ENCODE measurements around the gene PIH1D1. TPM values are rescaled to one million over a fixed set of nuclear protein-coding genes. Genes with fewer than 3 reads are reported as not detected.

Gene PIH1D1
- total RNA-seq, 1 experiment from 2014 or later = 166 TPM

DNA sequence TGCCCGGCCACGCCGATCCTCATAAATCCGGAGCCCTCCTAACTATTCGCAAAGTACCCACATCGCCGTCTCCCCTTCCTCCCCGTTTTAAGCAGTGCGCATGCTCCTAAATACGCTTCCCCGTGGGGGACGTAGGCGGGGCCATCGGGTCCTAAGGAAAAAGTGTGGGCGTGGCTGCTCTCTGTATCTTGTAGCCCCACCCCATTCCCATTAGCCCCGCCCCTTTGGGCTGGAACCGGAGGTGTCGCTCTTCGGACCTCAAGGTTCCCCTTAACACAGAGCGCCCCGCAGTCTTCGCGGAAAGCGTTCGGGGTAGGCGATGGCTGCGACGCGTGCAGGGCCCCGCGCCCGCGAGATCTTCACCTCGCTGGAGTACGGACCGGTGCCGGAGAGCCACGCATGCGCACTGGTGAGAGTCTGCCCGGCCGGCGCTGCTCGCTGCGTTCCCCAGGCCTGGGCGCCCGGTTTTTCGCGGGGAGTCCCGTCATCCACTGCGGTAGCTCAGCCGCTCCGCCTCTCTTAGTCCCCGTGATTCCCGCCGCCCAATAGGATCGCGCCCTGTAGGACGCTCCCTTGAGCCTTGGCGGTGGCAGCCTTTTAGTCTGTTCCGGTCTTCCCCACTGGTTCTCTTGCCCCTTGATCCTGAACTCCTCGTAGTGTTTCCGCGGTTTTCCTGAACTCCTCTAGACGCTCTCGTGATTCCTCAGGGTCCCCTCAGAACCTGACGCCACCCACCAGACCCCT is 1.6 kb upstream of the PIH1D1 start, which contains the start of gene ALDH16A1:
ALDH16A1 (plus strand) TSS at position 213 of the 744 bp plus-strand sequence; CDS start at position 320, 107 bp downstream.
- H3K36me3 Mint-ChIP-seq (ENCODE audit: insufficient read depth in 1 of 3, low read depth in 3 of 3) = peaks cover 35 to 47% (median 43%) of the 10 kb centered on the region in 3 experiments
- no peaks in the 10 kb centered on the region; the same call in 1 of the 2 replicates for H3K79me2 ChIP-seq (ENCODE audit: insufficient read depth, low read length)
- peak within 1 kb of the TSS; percentile 37 for H3T11ph ChIP-seq (ENCODE audit: low read length)
- H4K8ac ChIP-seq (replicated peaks; ENCODE audit: insufficient read length, low read depth, low read length) = no peak within 1 kb of the TSS
- H3K4me1 ChIP-seq (ENCODE audit: insufficient read depth, low read length) = no peaks in the 10 kb centered on the region
- H2AK5ac ChIP-seq (ENCODE audit: insufficient read length, low read length) = no peak within 1 kb of the TSS
- H2AFZ ChIP-seq (ENCODE audit: low read length) = no peak within 1 kb of the TSS
- no CpG with 5 or more reads among the region's 66 CpGs for whole genome bisulfite sequencing (ENCODE audit: extremely low coverage, insufficient read length, low lambda C conversion rate)
- H3K9ac ChIP-seq (ENCODE audit: extremely low read depth, insufficient read length, low read length) = peak within 1 kb of the TSS; percentile 97
- no peaks in the 10 kb centered on the region for H3K27me3 ChIP-seq (ENCODE audit: insufficient read depth, low read length)
- H2BK12ac ChIP-seq (ENCODE audit: insufficient read length, low read depth, low read length) = no peak within 1 kb of the TSS
- H2BK120ac ChIP-seq (ENCODE audit: low read depth, low read length, poor library complexity, severe bottlenecking) = no peak within 1 kb of the TSS
- H4K5ac ChIP-seq (ENCODE audit: insufficient read length, low read depth, low read length) = no peak within 1 kb of the TSS
- H3K9me3 Mint-ChIP-seq = no peaks in the 10 kb centered on the region; a peak in 1 of 5 replicates
- peaks cover 7% of the 10 kb centered on the region for H3K79me1 ChIP-seq (ENCODE audit: insufficient read depth, low read depth, low read length, poor library complexity, severe bottlenecking)
- no peaks in the 10 kb centered on the region for H4K20me1 ChIP-seq (ENCODE audit: control insufficient read depth, insufficient read depth, insufficient read length)
- no peak within 1 kb of the TSS for H2BK20ac ChIP-seq (ENCODE audit: low read depth, low read length, poor library complexity, severe bottlenecking)
- no peak within 1 kb of the TSS; the same call in 1 of the 2 replicates for H3K4ac ChIP-seq (ENCODE audit: low read depth, low read length)
- H3K27ac ChIP-seq (ENCODE audit: insufficient read length, low read depth, low read length) = peak within 1 kb of the TSS; percentile 72
- no peaks in the 10 kb centered on the region for H3K9me3 ChIP-seq (ENCODE audit: control insufficient read depth, low read depth, low read length)
- no peak within 1 kb of the TSS for H3K23ac ChIP-seq (ENCODE audit: insufficient read length, low read depth, low read length)
- H3K4me2 ChIP-seq (ENCODE audit: insufficient read depth, insufficient read length, low read length) = peak within 1 kb of the TSS; percentile 72
- no peak within 1 kb of the TSS for H3K56ac ChIP-seq (ENCODE audit: insufficient read length, low read depth, low read length)
- DNase-seq = peak; percentile 98
- TF ChIP-seq, protein P1, sequence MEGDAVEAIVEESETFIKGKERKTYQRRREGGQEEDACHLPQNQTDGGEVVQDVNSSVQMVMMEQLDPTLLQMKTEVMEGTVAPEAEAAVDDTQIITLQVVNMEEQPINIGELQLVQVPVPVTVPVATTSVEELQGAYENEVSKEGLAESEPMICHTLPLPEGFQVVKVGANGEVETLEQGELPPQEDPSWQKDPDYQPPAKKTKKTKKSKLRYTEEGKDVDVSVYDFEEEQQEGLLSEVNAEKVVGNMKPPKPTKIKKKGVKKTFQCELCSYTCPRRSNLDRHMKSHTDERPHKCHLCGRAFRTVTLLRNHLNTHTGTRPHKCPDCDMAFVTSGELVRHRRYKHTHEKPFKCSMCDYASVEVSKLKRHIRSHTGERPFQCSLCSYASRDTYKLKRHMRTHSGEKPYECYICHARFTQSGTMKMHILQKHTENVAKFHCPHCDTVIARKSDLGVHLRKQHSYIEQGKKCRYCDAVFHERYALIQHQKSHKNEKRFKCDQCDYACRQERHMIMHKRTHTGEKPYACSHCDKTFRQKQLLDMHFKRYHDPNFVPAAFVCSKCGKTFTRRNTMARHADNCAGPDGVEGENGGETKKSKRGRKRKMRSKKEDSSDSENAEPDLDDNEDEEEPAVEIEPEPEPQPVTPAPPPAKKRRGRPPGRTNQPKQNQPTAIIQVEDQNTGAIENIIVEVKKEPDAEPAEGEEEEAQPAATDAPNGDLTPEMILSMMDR (conservative IDR thresholded peaks at IDR 0.05) = no peak
- H3K4me3 Mint-ChIP-seq = peak within 1 kb of the TSS; percentile 96 to 98
- peaks cover 10 to 28% of the 10 kb centered on the region in 2 experiments for H3K4me1 Mint-ChIP-seq
- peak within 1 kb of the TSS; percentile 99 to 100 (median 99) for H3K27ac Mint-ChIP-seq
- peak within 1 kb of the TSS; percentile 97 for H3K18ac ChIP-seq (ENCODE audit: insufficient read length, low read depth, low read length)
- H2BK15ac ChIP-seq (ENCODE audit: low read depth, low read length) = no peak within 1 kb of the TSS
- peak within 1 kb of the TSS; percentile 48 for H4K91ac ChIP-seq (ENCODE audit: insufficient read length, low read depth, low read length)
- peaks cover 5% of the 10 kb centered on the region for H3K23me2 ChIP-seq (ENCODE audit: insufficient read length, low read depth, low read length, poor library complexity, severe bottlenecking)
- peak within 1 kb of the TSS; percentile 99 for H3K14ac ChIP-seq (ENCODE audit: insufficient read depth, low read length)
- H2BK5ac ChIP-seq (ENCODE audit: insufficient read length, low read length) = peak within 1 kb of the TSS; percentile 69
- no peaks in the 10 kb centered on the region; the same call in 1 of the 2 replicates for H3K27me3 Mint-ChIP-seq (ENCODE audit: low read depth)

Data from H9 (cell line).